Measurements from ENCODE around the gene KCNK7.
A peak's percentile ranks its signal among the peaks of the same experiment; 100 is the strongest.

The KCNK7 gene

GRCh38 chr11:65585396-65586246, 10.0 kb downstream of the KCNK7 start:
- DNase-seq = no peak

DNA sequence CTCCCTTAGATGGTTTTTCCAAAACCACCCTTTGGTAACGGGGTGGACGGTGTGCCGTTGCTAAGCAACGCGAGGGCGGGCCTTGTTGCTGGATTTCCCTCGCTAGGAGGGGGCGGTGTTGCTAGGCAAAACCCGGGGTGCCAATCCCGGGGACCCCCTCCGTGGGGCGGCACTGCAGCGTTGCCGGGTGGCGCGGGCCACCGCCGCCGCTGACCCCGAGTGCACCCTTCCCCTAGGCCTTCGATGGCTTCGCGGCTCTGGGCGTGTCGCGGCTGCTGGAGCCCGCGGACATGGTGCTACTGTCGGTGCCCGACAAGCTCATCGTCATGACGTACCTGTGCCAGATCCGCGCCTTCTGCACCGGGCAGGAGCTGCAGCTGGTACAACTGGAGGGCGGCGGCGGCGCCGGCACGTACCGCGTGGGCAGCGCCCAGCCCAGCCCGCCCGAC, 10.9 kb downstream of the KCNK7 start:
- DNase-seq = no peak

- no peak for DNase-seq
These were observed 11.5 kb downstream of the KCNK7 start for GRCh38 chr11:65584106-65584505.

DNA sequence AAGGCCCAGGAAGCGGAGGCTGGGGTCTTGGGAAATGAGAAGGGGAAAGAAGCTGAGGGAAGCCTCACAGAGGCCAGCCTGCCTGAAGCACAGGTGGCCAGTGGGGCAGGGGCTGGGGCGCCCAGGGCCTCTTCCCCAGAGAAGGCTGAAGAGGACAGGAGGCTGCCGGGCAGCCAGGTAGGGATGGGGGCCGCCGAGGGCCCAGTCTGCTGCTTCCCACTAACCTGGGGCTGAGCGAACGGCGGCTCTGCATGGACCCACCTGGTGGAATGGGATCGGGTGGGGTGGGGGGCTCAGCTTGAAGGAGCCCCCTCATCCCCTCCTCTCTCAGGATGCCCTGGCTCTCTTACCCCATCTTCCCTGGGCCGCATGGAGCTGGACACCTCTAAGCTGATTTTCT, 12.0 kb downstream of the KCNK7 start:
- no peak for DNase-seq

DNA sequence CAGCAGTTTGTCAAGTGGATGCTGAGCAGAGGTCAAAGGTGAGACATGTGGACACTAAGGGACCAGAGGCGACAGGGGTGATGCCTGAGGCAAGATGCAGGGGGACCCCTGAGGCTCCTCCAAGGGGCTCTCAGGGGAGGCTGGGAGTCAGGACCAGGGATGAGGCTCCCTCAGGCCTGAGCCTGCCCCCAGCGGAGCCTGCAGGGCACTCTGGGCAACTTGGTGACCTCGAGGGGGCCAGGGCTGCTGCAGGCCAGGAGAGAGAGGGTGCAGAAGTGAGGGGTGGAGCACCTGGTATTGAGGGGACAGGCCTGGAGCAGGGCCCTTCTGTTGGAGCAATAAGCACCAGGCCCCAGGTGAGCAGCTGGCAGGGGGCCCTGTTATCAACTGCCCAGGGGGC, 13.7 kb downstream of the KCNK7 start:
- no peak for DNase-seq

DNA sequence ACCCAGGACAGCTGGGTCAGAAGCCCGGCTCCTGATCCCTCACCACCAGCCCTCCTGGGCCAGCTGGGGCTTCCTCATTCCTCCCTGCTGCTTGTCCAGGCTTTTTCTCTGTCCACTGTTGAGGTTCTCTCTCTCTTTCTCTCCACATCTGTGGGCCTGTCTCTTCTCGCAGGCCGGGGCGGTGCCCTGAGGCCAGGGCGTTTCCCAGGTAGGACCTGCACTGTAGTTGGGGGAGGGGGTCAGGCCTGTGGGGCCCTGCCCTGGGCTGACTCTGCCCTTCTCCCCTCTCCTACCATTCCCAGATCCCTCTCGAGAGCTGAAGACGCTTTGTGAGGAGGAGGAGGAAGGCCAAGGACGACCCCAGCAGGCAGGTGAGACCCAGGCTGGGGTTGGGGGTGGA, 14.8 kb downstream of the KCNK7 start:
- no peak for DNase-seq

- DNase-seq = no peak
These were observed 15.4 kb downstream of the KCNK7 start for GRCh38 chr11:65580031-65580692.

- no peak for DNase-seq
These were observed 16.3 kb downstream of the KCNK7 start for GRCh38 chr11:65579291-65579690.

GRCh38 chr11:65578667-65579066, 16.9 kb downstream of the KCNK7 start:
- DNase-seq = no peak

DNA sequence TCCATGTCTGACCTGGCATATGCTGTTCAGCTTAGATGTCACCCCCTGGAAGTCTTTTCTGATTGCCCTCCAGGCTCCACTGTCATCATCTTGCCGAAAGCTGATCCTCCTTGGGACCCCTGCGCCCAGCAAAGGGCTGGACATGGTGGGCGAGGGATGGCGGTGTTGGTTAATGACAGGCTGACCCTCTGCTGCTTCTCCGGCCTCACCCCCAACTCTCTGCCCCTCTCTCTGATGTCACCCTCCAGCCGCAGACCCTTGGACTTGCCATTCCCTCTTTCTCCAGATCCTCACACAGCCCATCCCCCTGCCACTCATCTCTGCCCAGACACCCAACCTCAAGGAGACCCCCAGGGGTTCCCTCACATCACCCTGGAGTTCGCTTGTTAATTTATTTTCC, 17.5 kb downstream of the KCNK7 start:
- DNase-seq = no peak

GRCh38 chr11:65577756-65578109, 17.9 kb downstream of the KCNK7 start:
- DNase-seq = no peak

DNA sequence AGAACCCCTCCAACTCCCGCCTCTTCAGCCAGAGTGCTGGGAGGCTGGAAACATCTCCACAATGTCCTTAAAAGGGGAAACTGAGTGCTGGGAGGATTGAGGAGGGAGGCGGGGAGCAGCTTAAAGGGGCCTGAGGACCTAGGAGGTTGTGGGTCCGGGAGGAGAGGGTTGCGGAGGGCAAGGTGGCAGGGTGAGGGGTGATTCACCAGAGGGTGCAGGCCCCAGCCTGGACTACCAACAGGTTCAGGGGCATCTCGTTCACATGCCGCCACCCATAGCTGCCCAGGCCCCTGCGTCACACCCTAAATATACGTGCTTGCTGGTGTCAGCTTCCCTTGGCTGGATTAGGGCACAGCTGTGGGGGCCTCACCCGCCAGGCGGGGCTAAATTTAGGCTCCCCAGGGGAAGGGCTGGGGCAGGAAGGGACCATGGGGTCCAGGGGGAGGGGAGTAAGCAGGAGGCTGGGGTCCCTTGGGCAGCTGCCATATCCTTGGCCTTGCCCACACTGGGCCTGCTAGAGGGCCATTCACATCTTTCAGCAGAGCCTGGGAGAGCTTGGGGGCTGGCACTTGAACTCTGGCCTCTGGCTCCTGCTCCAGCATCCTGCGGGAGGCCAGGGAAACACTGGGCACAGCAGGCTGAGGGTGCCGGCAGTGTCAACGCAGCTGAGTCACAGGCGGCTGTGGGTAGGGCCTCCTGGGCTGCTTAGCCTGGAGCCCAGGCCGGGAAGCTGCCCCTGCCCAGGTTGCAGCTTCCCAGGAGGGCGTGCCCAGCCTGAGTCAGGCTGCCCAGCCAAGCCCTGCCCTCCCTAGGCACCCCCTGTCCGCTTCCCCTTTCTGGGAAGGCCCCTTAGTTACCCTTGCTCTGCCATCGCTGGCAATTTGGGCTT, 18.5 kb downstream of the KCNK7 start:
- peak; percentile 47 to 76 for DNase-seq

DNA sequence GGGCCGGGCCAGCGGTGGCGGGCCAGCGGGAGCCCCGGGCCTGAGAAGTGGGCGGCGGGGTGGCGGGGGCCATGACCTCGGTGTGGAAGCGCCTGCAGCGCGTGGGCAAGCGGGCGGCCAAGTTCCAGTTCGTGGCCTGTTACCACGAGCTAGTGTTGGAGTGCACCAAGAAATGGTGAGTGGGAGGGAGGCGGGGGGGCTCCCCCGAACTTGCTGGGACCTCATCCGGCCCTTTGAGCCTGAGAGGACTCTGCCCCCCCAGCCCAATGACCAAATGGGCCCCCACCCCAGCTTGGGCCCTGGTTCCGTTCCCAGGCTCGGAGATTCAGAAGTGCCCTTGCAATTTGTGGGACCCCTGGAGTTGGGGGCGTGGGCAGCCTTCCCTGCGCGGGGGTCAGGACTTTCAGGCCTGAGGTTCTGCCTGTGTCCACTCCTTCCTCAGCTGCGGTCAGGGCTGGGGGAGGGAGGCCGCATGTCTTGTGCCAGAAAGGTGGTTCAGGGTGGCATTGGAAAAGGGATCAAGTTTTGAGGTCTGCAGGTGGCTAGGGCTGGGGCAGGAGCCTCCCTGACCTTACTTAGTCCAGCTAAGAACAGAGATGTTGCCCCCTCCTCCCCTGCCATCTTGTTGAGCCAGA, 19.3 kb downstream of the KCNK7 start:
- no peak for DNase-seq

GRCh38 chr11:65575568-65576231, 19.9 kb downstream of the KCNK7 start, which contains the start of gene EHBP1L1:
Gene EHBP1L1 (plus strand): TSS chr11:65576053. CDS start chr11:65576303, 250 bp downstream.
- peak; percentile 84 to 89 for DNase-seq

- DNase-seq = no peak
These were observed 20.6 kb downstream of the KCNK7 start for GRCh38 chr11:65574811-65575567.

DNA sequence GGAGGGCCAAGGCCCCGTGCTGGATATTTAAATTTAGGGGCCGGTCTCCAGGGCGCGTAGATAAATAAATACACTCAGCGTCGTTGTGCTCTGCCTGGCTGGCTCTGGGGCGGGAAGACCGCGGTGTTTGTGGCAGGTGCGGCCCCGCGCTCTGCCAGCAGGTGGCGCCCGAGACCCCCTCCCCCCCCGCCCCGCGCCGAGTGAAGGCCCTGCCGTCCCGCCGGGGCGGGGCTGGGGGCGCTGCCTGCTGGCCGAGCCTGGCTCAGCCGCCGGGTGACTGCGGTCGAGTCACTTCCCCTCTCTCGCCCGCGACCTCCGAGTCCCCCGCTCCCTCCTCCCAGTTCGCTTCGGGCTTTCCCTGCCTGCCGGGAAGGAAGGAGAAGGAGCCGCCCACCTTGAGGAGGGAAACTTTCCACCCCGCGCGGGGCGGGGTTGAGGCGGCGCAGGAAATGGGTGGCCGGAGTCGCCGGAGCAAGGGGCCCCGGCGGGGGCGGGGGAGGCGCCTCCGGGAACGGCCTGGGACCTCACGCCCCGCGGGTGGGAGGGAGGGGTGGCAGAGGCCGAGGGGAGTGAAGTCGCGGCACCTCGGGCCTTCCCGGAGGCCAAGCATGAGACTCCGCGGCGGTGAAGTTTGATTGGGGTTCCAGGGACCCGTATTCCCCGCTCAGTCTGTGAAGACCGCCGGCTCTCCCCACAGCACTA, 21.3 kb downstream of the KCNK7 start:
- DNase-seq = peak; percentile 95 to 96

- DNase-seq = peak in 1 of 2 donors; percentile 38
These were observed 22.1 kb downstream of the KCNK7 start for GRCh38 chr11:65573391-65574079.

DNA sequence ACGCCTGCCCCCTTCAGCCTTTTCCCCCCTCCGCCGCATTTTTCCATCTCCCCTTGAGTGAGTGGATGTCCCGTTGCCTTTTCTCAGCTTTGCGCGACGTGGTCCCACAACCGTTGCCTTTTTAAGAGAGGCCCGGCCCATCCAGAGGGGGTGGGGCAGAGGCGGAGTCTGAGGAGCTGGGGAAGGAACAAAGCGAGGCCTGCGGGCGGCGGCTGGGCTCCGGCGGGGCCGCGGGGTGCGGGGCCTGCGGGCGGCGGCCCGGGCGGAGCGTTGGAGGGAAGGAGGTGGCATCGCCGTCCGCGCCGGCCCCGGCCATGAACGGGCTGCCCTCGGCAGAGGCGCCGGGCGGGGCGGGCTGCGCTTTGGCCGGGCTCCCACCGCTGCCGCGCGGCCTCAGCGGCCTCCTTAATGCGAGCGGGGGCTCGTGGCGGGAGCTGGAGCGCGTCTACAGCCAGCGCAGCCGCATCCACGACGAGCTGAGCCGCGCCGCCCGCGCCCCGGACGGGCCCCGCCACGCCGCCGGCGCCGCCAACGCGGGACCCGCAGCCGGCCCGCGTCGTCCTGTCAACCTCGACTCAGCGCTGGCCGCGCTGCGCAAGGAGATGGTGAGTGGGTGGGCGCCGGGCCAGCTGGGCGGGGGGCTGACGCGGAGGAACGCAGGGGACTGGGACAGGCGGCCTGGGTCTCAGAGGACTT, 23.1 kb downstream of the KCNK7 start, which contains the start of gene FAM89B:
Gene FAM89B (plus strand): TSS at position 183 of the 696 bp plus-strand sequence. CDS start 132 bp downstream, at position 315.
- peak; percentile 88 to 92 for DNase-seq

DNA sequence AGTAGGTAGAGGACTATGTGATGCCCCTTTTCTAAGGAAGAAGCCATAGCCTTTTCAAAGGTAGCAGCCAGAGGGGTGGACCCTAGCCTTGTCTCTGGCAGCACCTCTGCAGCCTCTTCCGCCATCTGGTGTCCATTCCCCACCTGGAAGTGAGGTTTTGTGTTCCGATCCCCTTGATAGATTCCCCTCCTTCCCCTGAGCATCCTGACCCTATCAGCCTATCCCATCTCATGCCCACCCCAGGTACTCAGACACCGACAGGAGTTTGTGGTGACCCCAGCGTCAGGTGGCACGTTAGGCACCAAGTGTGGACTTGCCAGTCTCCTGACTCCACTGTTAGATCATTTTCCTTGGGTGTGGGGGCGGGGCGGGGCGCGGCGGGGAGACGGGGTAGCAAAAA, 23.7 kb downstream of the KCNK7 start:
- no peak for DNase-seq
